ENCODE results near the gene NTN1. TPM values are rescaled to one million over a fixed set of nuclear protein-coding genes. Genes with fewer than 3 reads are reported as not detected.

Gene NTN1
- total and polyA plus RNA-seq, 12 donors, result 3.0 to 38.7 (median 15.8) TPM

- no peaks in the 10 kb centered on the region for H3K9me3 ChIP-seq
- TF ChIP-seq CTCF (IDR thresholded peaks at IDR 0.05), result no peak
- intact Hi-C loops (cut with DNase I), result no loop called here
- H3K27ac ChIP-seq, result no peak overlapping the region
- no peak overlapping the region for H3K4me3 ChIP-seq
- peaks cover 0 to 15% (median 0%) of the 10 kb centered on the region in 9 donors for H3K4me1 ChIP-seq
- ATAC-seq, result no peak
- 82 to 86% methylated on average over 5 of the region's 5 CpGs for WGBS, 2 donors
- no peaks in the 10 kb centered on the region for H3K36me3 ChIP-seq
- no peak for DNase-seq
- no peaks in the 10 kb centered on the region for H3K27me3 ChIP-seq
These were observed 183.5 kb downstream of the NTN1 start for GRCh38 chr17:9204637-9205329.

GRCh38 chr17:9205520-9206409, 184.5 kb downstream of the NTN1 start:
- H3K4me3 ChIP-seq, result no peak overlapping the region
- H3K27ac ChIP-seq, result no peak overlapping the region
- TF ChIP-seq CTCF (IDR thresholded peaks at IDR 0.05), result no peak
- DNase-seq (no peak), ATAC-seq (no peak)
- intact Hi-C loops (cut with DNase I), result no loop called here
- H3K9me3 ChIP-seq, result no peaks in the 10 kb centered on the region
- H3K4me1 ChIP-seq, result peaks cover 0 to 9% (median 0%) of the 10 kb centered on the region in 9 donors
- WGBS, 2 donors, result 75 to 84% methylated on average over 14 of the region's 14 CpGs
- no peaks in the 10 kb centered on the region for H3K27me3 ChIP-seq
- H3K36me3 ChIP-seq, result no peaks in the 10 kb centered on the region

GRCh38 chr17:9206410-9206703, 185.0 kb downstream of the NTN1 start:
- Histone ChIP-seq H3K27me3 (no peaks in the 10 kb centered on the region), H3K9me3 (no peaks in the 10 kb centered on the region), H3K4me3 (no peak overlapping the region), H3K27ac (no peak overlapping the region), H3K4me1 (peaks cover 0 to 9% (median 0%) of the 10 kb centered on the region in 9 donors), H3K36me3 (no peaks in the 10 kb centered on the region)
- TF ChIP-seq CTCF (IDR thresholded peaks at IDR 0.05), result no peak
- intact Hi-C loops (cut with DNase I), result no loop called here
- DNase-seq (no peak), ATAC-seq (no peak)
- WGBS, 2 donors, result 68 to 72% methylated on average over 8 of the region's 8 CpGs

- H3K27ac ChIP-seq, result no peak overlapping the region
- intact Hi-C loops (cut with DNase I), result no loop called here
- WGBS, 2 donors, result 68 to 72% methylated on average over 14 of the region's 14 CpGs
- DNase-seq (no peak), ATAC-seq (no peak)
- no peaks in the 10 kb centered on the region for H3K9me3 ChIP-seq
- H3K27me3 ChIP-seq, result no peaks in the 10 kb centered on the region
- no peaks in the 10 kb centered on the region for H3K36me3 ChIP-seq
- peaks cover 0 to 9% (median 0%) of the 10 kb centered on the region in 9 donors for H3K4me1 ChIP-seq
- TF ChIP-seq CTCF (IDR thresholded peaks at IDR 0.05), result no peak
- H3K4me3 ChIP-seq, result no peak overlapping the region
These were observed 185.5 kb downstream of the NTN1 start for GRCh38 chr17:9206741-9207332.

All from heart right ventricle (tissue), 16 donors.